Esophagus (tissue), 2 donors: Measurements from ENCODE around the gene DISC1. TPM values are rescaled to one million over a fixed set of nuclear protein-coding genes. Genes with fewer than 3 reads are reported as not detected.

ENCODE experiments used
- H3K27ac ChIP-seq, 2 donors: one replicate each; pipeline ENCODE4 v1.5.1; 2013; ENCODE audit warnings: low read depth in 2 of 2, mild to moderate bottlenecking in 2 of 2, inconsistent platforms in 1 of 2, low read length in 1 of 2, moderate library complexity in 1 of 2
- H3K27me3 ChIP-seq, 2 donors: one replicate each; pipeline ENCODE4 v1.6.1; 2013; ENCODE audit warnings: low read length in 2 of 2, control low read depth in 1 of 2, mild to moderate bottlenecking in 1 of 2; ENCODE audit not compliant: insufficient read depth in 2 of 2, control insufficient read depth in 1 of 2
- H3K36me3 ChIP-seq, 2 donors: one replicate each; pipeline ENCODE4 v1.6.1; 2013; ENCODE audit warnings: low read length in 1 of 2; ENCODE audit not compliant: control insufficient read depth in 2 of 2, insufficient read depth in 2 of 2
- H3K4me1 ChIP-seq, 2 donors: one replicate each; pipeline ENCODE4 v1.6.1; 2013; ENCODE audit warnings: low read length in 1 of 2; ENCODE audit not compliant: control insufficient read depth in 2 of 2, insufficient read depth in 2 of 2
- H3K4me3 ChIP-seq, 2 donors: one replicate each; pipeline ENCODE4 v1.5.1; 2013; ENCODE audit warnings: low read length in 2 of 2, mild to moderate bottlenecking in 2 of 2, low read depth in 1 of 2, moderate library complexity in 1 of 2
- H3K9me3 ChIP-seq, 2 donors: one replicate each; pipeline ENCODE4 v1.6.1; 2013; ENCODE audit warnings: mild to moderate bottlenecking in 2 of 2, low read depth in 1 of 2, low read length in 1 of 2, moderate library complexity in 1 of 2; ENCODE audit not compliant: control insufficient read depth in 2 of 2, insufficient read depth in 1 of 2
- WGBS, 2 donors: extraction: QIAGEN DNeasy Blood & Tissue Kit; methylation state at CpG; one replicate each; pipeline ENCODE4 v1.1.7; 2013; 5-methylcytosine and 5-hydroxymethylcytosine counted together
- polyA plus RNA-seq, 2 donors: library from polyadenylated mRNA; stranded (reverse); fragments of 200-250 nt; gene quantifications; one replicate each; pipeline ENCODE4 v1.2.3, GENCODE V29; 2013
- donor health status: healthy with polysubstance abuse.
- donor health status: Bipolar disorder and iron deficiency.

Gene DISC1
- polyA plus RNA-seq, 2 donors, result 0.41 to 0.79 TPM

DNA sequence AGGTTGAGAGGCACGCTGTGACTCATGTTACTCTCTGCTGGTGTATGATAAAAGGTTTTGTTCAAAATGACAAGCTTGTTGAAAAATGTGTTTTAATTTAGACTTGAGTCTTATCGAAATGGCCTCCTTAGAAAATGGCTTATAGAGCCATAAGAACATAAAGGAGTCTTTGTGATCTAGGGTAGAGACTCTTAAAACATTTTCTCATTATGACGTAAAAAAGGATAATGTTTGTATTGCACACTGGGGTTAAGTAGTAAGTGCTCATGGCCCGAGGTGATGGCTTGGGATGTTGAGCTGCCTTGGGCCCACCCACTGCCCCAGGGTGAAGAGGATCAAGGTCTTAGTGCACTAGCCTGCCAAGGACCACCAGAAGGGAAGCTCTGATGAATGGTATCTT, 117.4 kb downstream of the DISC1 start:
- 50 to 61% methylated on average over 4 of the region's 4 CpGs for WGBS, 2 donors
- peaks cover 0 to 2% of the 10 kb centered on the region in 2 donors for H3K4me1 ChIP-seq
- no peaks in the 10 kb centered on the region for H3K27me3 ChIP-seq
- no peak overlapping the region for H3K27ac ChIP-seq
- H3K9me3 ChIP-seq, result no peaks in the 10 kb centered on the region
- no peak overlapping the region for H3K4me3 ChIP-seq
- no peaks in the 10 kb centered on the region for H3K36me3 ChIP-seq

DNA sequence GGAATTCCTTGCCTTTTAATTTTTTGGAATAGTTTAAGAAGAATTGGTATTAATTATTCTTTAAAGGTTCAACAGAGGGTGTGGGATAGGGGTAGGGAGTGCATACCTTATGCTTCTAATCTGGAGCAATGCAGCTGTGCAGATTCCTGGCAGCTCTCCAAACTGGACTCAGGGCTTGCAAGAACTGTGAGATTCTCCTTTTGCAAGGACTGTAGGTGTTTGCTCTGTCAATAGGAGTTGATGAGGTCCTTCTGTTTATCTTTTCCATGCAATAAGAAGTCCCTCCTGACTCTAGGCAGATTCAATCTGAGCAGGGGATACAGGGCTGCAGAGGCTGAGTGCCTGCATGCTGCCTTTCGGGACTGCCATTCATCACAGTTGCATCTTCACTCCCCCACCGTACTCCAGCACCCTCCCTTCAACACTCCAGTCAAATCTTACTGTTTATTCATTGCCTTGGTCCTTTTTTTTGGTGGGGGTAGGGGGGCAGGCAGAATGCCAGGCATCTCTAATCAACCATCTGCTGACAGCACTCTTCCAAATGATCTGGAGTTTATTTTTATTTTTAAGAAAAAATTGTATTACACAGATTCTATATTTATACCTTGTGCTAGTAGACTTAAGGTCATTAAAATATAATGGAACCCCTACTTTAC, 122.3 kb downstream of the DISC1 start:
- WGBS, 2 donors, result 81 to 85% methylated on average over 2 of the region's 2 CpGs
- no peaks in the 10 kb centered on the region for H3K27me3 ChIP-seq
- peaks cover 0 to 3% of the 10 kb centered on the region in 2 donors for H3K36me3 ChIP-seq
- peaks cover 3 to 7% of the 10 kb centered on the region in 2 donors for H3K9me3 ChIP-seq
- peaks cover 0 to 2% of the 10 kb centered on the region in 2 donors for H3K4me1 ChIP-seq
- no peak overlapping the region for H3K4me3 ChIP-seq
- no peak overlapping the region for H3K27ac ChIP-seq

DNA sequence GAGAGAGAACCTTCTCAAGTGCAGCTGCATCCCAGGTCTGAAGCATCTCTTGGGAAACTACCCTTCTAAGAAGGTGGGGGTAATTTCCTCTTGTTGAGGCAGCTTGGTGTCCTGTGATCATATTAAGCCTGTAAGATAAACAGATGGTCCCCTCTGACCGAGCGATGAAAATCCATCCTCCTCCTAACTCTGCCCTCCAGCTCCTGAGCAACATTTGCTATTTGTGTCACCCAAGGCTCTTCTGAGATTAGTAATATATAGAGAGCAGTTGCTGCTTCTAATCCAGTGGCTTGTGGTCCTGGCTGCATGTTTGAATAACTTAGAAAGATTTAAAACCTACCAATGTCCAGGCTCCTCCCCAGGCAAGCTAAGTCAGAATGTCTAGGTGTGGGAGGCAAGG, 123.7 kb downstream of the DISC1 start:
- Histone ChIP-seq H3K9me3 (peaks cover 3 to 7% of the 10 kb centered on the region in 2 donors), H3K27ac (no peak overlapping the region), H3K4me3 (no peak overlapping the region), H3K4me1 (no peaks in the 10 kb centered on the region), H3K27me3 (no peaks in the 10 kb centered on the region), H3K36me3 (peaks cover 0 to 3% of the 10 kb centered on the region in 2 donors)
- 92 to 96% methylated on average over 2 of the region's 2 CpGs for WGBS, 2 donors

DNA sequence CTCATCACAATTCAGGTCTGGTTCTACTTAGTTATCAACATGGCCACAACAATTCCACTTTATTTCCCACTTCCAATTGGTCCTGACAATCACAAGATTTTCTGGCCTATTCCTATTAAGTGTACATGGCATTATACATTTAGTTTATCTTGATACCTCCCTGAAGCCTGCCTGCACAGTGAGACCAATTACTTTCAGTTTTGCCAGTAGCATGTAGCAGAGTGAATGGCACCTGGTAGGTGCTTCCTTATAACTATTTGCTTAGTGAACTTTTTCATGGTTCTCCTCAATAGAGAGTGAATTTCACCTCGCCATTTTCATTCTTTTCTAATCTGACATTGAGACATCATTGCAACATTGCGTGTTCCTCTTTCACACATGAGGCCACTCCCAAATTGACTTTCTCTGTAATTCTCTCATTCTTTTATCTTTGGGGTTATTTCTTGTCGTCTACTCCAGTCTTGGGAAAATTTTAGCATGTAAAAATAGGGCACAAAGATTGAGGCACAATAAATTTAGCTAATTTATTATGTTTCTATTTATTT, 124.3 kb downstream of the DISC1 start:
- Histone ChIP-seq H3K36me3 (peaks cover 0 to 3% of the 10 kb centered on the region in 2 donors), H3K4me3 (no peak overlapping the region), H3K9me3 (peaks cover 3 to 7% of the 10 kb centered on the region in 2 donors), H3K27me3 (no peaks in the 10 kb centered on the region), H3K27ac (no peak overlapping the region), H3K4me1 (no peaks in the 10 kb centered on the region)
- 77 to 83% methylated on average over 3 of the region's 3 CpGs for WGBS, 2 donors

DNA sequence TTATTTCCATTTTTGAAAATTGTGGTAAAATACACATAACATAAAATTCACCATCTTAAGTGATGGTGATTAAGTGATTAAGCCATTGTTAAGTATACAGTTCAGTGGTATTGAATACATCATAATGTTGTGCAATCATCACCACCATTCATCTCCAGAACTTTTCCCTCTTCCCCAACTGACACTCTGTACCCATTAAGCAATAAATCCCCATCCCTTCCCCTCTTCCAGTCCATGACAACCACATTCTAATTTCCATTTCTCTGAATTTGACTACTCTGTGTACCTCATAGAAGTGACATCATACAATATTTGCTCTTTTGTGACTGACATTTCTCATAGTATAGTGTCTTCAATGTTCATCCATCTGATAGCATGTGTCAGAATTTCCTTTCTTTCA, 124.8 kb downstream of the DISC1 start:
- Histone ChIP-seq H3K27ac (no peak overlapping the region), H3K9me3 (peaks cover 3 to 7% of the 10 kb centered on the region in 2 donors), H3K4me3 (no peak overlapping the region), H3K27me3 (no peaks in the 10 kb centered on the region), H3K36me3 (peaks cover 0 to 3% of the 10 kb centered on the region in 2 donors), H3K4me1 (no peaks in the 10 kb centered on the region)

DNA sequence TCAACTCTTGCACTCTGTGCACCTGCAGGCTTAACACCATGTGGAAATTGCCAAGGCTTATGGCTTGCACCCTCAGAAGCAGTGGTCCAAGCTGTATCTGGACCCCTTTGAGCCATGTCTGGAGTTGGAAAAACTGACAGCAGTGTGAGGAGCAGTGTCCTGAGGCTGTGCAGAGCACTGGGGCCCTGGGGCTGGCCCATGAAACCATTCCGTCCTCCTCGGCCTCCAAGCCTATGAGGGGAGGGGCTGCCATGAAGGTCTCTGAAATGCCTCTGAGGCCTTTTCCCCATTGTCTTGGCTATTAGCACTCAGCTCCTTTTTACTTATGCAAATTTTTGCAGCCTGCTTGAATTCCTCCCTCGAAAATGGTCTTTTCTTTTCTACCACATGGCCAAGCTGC, 126.7 kb downstream of the DISC1 start:
- Histone ChIP-seq H3K4me3 (no peak overlapping the region), H3K36me3 (peaks cover 0 to 3% of the 10 kb centered on the region in 2 donors), H3K9me3 (peaks cover 3 to 7% of the 10 kb centered on the region in 2 donors), H3K27me3 (no peaks in the 10 kb centered on the region), H3K27ac (no peak overlapping the region), H3K4me1 (no peaks in the 10 kb centered on the region)
- WGBS, 2 donors, result 94 to 95% methylated on average over 3 of the region's 3 CpGs

DNA sequence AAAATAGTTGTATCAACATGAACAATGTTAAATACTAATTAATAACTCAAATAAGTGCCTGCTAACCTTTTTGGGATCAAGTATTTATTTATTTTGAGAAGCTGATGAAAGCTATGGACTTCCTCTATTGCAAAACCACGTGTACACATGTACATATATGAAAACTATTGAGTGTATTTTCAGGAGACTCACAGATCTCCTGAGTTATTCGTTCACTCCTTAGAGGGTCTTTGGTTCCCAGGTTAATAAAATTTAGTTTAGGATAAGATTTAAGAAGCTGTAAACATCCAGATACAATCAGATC, 130.5 kb downstream of the DISC1 start:
- 31% methylated on average over 2 of the region's 2 CpGs for WGBS, 2 donors
- H3K4me3 ChIP-seq, result no peak overlapping the region
- no peaks in the 10 kb centered on the region for H3K27me3 ChIP-seq
- H3K9me3 ChIP-seq, result peaks cover 3 to 7% of the 10 kb centered on the region in 2 donors
- H3K4me1 ChIP-seq, result no peaks in the 10 kb centered on the region
- no peak overlapping the region for H3K27ac ChIP-seq
- no peaks in the 10 kb centered on the region for H3K36me3 ChIP-seq

DNA sequence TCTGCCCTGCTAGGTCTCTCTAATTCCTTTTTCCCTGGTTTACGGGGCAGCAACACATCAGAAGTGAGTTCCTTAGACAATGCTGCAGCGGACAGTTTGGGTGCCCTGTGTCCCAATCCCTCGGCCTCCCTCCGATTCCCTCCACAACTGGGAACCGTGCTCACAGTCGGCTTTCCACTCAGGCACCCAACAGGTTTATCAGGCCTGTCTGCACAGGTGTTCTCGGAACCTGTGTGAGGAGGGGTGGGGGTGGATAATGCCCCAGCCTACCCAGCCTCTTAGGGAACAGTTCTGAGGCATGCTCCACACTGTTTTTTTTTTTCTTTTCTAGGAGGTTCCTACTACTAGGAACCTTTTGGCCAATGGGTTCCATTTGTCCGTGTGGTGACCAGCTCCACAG, 131.2 kb downstream of the DISC1 start:
- Histone ChIP-seq H3K27ac (no peak overlapping the region), H3K4me3 (no peak overlapping the region), H3K9me3 (peaks cover 3 to 6% of the 10 kb centered on the region in 2 donors), H3K36me3 (no peaks in the 10 kb centered on the region), H3K4me1 (no peaks in the 10 kb centered on the region), H3K27me3 (no peaks in the 10 kb centered on the region)
- 69 to 75% methylated on average over 8 of the region's 8 CpGs for WGBS, 2 donors

DNA sequence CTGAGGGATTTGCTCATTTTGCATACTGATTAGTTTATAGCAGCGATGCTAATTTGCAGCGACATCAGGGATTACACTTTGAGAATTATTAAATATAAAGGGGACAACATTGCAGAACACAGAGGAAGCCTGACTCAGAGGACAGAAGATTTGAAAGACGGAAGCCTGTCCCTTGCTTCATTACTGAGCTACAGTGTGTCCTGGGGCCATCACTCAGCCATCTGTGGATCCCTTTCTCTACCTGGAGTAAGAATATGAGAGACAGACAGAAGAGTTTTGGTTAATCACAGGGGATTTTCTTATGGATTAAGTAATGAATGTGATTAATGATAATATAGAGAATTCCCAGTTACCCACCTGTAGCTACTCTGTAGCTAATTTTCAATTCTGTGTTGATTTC, 134.7 kb downstream of the DISC1 start:
- Histone ChIP-seq H3K27ac (no peak overlapping the region), H3K9me3 (no peaks in the 10 kb centered on the region), H3K4me1 (no peaks in the 10 kb centered on the region), H3K27me3 (no peaks in the 10 kb centered on the region), H3K36me3 (no peaks in the 10 kb centered on the region), H3K4me3 (no peak overlapping the region)
- WGBS, 2 donors, result 92 to 98% methylated on average over 3 of the region's 3 CpGs
